ENCODE results near the gene CFAP92.

The CFAP92 gene

DNA sequence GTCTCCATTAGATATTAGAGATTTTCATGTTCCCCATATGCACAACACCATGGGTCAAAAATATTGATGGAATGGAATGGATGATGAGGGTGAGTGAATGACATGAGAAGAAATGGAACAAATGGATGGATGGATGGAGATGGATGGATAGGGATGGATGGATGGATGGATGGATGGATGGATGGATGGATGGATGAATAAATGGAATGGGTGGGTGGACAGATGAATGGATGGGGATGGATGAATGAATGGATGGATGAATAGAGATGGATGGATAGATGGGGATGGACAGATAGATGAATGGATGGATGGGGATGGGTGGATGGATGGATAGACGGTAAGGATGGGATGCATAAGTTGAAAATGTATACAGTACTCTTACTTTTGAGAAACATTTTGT is 18.6 kb downstream of the CFAP92 start:
- no peak for DNase-seq

GRCh38 chr3:128973988-128974564 is 19.8 kb downstream of the CFAP92 start:
- DNase-seq = no peak

DNA sequence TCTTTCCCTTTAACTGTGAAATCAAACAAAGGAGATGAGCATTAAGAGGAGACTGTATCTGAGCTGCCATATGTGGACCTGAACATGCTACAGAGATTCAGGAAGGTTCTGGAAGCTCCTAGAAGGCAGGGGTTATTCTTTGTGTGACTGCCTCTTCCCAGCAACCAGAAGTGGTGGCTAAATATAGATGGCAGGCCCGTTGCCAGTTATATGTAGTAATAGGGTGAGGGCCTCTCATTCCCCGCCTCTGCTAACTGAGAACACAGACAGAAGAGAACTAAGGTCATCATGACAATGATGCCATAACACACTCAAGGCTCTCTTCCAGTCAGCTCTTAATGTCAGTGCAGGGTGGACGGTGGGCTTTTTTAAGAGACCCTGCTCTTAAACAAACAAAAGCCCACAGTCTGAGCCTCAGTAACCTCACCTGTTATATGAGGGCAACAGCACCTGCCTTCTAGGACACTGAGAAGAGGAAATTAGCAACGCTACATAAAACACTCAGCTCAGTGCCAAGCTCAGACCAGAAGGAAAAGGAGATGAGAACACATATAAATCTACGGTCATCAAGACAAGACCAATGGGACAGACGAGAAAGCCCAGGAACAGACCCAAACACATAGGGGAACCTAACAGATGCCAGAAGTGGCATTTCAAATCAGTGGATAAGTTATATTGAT is 22.3 kb downstream of the CFAP92 start:
- DNase-seq = no peak

DNA sequence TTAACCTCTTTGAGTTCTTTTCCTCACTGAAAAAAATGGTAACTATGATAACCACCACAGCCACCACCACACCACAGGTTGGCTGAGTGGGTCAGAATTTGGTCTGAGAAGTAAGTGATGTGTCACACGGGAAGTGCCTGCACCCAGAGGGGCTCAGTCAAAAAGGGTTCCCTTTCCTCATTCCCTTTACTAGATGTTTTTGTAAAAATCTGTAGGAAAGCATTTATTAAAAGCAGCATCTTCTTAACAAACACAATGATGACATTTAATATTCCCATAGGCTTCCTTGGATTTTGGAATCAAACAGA is 23.2 kb downstream of the CFAP92 start:
- DNase-seq = no peak

DNA sequence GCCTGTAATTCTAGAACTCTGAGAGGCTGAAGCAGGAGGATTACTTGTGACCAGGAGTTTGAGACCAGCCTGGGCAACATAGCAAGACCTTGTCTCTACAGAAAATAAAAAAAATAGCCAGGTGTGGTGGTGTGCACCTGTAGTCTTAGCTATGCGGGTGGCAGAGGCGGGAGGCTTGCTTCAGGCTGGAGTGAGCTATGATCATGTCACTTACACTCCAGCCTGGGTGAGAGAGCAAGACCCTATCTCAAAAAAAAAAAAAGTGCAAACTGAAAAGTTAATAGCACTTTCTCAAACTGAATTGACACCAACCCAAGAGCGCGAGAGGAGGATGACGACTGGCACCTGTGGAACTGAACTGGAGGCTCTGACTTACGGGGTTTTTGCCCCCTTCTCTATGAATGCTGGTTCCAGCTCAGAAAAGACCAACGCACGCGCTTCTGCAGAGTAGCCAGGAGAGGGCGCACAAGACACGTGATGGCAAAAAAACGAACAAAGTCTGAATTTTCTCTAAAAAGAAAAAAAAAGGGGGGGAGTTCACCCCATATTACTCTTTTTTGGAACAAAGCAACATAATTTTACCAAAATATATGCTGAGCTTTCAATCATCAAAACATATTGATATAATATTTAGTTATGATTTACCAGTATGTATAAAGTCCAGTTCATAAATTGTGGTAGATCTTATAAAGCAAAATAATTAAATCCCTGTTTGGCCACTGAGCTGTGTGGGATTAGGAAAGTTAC is 23.7 kb downstream of the CFAP92 start:
- DNase-seq = no peak

DNA sequence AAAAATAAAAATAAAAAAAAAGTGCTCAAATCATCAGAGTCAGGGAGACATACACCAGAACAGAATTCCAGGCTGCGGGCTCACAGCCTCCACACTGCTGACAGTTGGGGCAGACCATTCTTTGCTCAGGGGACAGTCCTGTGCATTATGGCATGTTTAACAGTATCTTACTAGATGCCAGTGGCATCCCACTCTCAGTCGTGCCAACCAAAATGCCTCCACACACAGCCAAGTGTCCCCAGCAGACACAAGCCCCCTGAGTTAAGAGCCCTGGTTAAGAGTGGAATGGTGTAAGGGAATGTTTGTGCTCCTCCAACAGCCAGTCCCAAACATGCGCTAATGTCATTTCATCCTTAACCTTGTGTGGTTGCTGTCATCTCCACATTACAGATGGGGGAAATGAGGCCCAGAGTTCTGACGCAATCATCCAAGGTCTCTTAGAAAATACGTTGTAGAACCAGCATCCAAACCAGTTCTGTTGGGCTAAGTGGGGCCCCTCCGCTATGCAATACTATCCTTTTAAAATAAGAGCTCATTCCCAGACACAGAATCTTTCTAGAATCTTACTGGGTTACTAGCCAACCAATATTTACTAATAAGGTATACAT is 26.0 kb downstream of the CFAP92 start:
- no peak for DNase-seq

DNA sequence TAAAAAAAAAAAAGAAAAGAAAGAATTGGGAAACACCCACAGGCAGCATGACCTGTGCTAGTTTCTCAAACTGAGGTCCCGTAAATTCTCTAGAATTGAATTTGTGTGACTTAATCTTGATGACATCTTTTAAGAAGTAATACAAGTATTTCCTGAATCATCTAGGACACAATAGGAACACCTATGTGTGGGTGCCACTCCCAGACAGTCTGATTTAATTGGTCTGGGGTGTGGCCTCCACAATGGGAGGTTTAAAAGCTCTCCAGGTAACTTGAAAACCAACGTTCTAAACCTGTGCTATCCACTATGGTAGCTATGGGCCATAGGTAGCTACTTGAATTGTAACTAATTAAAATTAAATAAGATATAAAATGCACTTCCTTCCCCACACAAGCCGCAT is 28.1 kb downstream of the CFAP92 start:
- DNase-seq = no peak

DNA sequence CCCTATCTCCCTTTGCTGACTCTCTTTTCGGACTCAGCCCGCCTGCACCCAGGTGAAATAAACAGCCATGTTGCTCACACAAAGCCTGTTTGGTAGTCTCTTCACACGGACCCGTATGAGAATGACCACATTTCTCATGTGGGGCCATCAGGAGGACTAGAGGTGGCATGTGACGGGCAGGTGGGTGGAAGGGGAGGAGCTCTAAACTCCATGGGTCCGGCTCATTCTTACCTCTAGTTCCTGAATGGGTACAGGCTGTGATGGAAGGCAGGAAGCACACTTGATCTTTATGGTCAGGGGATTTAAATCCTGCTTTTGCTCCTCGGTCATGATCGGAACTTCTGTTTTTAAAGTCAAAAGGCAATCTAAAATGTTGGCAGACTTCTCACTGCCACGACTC is 28.6 kb downstream of the CFAP92 start:
- DNase-seq = no peak

- no peak for DNase-seq
Observed at GRCh38 chr3:128956440-128956839, 37.4 kb downstream of the CFAP92 start.

- peak; percentile 23 for DNase-seq
Observed at GRCh38 chr3:128950223-128950938, 43.5 kb downstream of the CFAP92 start.

GRCh38 chr3:128949158-128949557 is 44.7 kb downstream of the CFAP92 start:
- no peak for DNase-seq

- DNase-seq = no peak
Observed at GRCh38 chr3:128946411-128946810, 47.5 kb downstream of the CFAP92 start.

GRCh38 chr3:128945878-128946175 is 48.0 kb downstream of the CFAP92 start:
- DNase-seq = no peak

DNA sequence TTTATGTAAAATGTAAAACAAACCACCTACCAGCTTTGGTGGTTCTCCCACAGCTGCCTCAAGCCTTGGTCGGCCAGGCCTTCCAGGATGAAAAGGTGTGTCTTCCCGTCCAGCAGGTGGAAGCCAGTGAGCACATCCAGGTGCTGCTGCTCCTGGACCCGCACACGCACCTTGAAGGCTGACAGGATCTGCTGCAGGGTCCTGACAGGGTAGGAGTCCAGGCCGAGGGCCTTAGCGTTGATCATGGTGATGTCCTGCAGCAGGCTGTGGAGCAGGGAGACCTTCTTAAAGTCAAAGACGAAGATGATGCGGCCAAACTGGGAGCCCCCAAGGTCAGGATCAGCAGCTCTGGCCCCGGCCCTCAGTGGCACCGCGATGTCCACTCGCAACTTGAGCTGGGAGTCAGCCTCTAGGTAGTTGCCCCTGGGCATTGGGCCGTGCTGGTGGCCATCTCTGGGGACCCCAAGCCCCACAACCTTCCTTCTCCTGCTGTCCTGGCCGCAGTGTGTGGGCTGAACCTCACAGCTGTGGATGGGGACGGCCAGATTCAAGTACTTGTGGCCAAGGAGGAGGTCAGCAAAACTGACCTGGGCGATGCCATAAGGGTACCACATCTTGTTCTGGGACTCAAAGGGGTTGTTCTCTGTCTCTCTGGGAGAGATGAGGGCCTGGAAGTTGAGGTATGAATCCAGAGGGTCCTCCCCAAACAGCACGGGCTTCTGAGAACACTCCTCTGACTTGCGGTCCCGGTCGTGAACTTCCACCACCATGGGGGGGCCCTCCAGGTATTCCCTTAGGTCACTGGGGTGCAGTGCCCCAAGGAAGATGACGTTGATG is 48.6 kb downstream of the CFAP92 start:
- DNase-seq = no peak

DNA sequence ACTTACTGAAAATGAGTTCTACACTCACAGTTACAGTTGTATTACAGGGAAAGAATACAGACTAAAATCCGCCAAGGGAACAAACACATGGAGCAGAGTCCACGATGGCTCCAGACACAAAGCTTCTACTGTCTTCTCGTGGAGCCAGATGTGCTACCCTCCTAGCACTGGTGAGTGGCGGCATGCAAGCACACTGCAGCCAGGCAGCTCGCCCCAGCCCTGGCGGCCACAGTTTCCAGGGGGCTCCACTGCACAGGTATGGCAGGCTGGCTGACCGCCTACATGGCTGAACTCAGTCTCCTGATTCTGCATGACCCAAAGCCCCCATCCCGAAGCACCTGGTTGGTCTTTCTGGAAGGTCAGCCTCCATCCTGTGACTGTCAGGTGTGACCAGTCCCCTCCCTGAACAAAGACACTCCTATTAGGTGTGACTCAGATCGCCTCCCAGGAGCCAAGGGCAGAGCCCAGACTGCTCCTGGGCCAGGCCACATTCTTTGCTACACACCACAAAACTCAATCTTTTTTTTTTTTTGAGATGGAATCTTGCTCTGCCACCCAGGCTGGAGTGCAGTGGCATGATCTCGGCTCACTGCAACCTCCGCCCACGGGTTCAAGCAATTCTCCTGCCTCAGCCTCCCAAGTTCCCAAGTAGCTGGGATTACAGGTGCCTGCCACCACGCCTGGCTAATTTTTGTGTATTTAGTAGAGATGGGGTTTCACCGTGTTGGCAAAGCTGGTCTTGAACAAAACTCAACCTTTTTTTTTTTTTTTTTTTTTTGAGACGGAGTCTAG is 51.5 kb downstream of the CFAP92 start:
- no peak for DNase-seq

DNA sequence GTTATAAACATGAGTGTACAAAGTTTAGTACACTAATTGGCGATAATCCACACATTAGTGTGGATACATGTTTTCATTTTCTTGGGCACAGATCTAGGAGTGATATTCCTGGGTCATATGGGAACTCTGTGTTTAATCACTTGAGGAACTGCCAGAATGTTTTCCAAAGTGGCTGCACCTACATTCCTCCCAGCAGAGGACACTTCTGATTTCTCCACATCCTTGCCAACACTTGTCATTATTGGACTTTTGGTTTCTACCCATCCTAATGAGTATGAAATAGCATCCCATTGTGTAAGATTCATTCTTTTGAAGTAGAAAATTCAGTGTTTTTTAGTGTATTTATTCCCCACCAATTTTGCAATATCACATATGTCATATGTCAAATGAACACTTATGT is 53.6 kb downstream of the CFAP92 start:
- no peak for DNase-seq

DNA sequence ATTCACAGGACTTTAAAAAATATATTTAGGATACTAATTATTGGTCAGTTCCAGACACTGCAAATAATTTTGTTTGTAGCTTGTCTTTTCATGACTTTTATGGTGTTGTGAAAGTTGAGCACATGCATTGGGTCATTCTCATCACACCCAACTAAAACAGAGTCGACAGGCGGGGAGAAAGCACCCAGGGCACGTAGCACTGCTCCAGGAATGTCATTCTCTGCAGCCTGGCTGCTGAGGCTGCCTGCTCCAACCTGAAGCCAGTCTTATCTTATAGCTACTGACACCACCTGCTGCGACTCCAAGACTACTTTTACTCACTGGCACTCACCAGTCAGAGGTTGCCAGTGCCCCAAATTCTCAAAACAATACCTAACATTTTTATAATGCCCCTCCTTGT is 57.5 kb downstream of the CFAP92 start:
- DNase-seq = no peak

GRCh38 chr3:128935922-128936321 is 58.0 kb downstream of the CFAP92 start:
- DNase-seq = no peak

- no peak for DNase-seq
Observed at GRCh38 chr3:128933922-128934253, 60.0 kb downstream of the CFAP92 start.

DNA sequence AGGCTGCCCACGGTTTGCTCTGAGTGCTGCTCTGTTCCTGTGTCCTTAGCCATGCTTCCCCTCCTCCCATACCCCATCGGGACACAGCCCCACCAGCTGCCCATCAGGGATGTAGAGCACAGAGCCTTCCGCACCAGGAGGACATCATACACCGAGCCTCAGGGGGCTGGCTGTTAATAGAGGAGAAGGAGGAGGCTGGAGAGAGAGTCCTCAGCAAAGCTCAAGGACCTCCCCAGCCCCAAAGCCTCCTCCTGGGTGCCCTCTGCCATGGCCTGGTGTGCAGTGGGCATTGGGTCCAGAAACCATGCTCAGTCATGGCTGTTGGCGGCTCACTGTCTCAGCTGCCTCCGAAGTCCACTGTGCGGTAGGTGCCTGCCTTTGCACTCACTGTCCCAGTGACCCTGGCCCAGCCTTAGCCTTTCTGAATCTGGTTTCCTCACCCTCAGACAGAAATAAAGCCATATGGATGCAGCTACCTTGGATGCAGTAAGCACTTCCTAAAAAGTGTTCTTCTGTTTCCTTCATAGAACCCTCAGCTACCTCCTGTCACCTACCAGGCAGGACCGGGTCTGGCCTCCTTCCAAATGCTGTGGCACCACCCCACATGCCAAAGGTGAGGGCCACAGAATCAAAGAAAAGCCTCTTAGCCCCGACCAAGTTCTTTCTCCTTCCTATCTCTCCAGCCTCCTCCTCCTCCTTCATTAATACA is 60.5 kb downstream of the CFAP92 start:
- DNase-seq = no peak

GRCh38 chr3:128932516-128933212 is 61.2 kb downstream of the CFAP92 start:
- no peak for DNase-seq

Data from NCI-H510A (cell line).